HG02970 (cell line): ENCODE results near the gene TOB1.
A peak's percentile ranks its signal among the peaks of the same experiment; 100 is the strongest.
"Not testable (repeated sequence)": the region's sequence is repeated elsewhere in the genome, so short reads cannot be mapped to it uniquely, and the experiment has no call there.

Experiments
- ATAC-seq: cut with Tn5 transposase; IDR thresholded peaks from one replicate; pipeline ENCODE4 v1.9.1; 2021; ENCODE audit warnings: mild to moderate bottlenecking, moderate library complexity, moderate number of reproducible peaks; ENCODE audit not compliant: unreplicated experiment, low FRiP score

The TOB1 gene

GRCh38 chr17:50871364-50871763, 5.2 kb upstream of the TOB1 start:
- ATAC-seq, result no peak

GRCh38 chr17:50868602-50869001, 2.4 kb upstream of the TOB1 start:
- ATAC-seq, result no peak

- no peak for ATAC-seq
Measured at GRCh38 chr17:50868140-50868438, 1.9 kb upstream of the TOB1 start.

- peak; percentile 21 for ATAC-seq
Measured at GRCh38 chr17:50867363-50868139, 1.4 kb upstream of the TOB1 start.

GRCh38 chr17:50866950-50867362, 802 bp upstream of the TOB1 start:
- peak; percentile 5 for ATAC-seq

- no peak for ATAC-seq
Measured at GRCh38 chr17:50865868-50866260, 290 bp downstream of the TOB1 start.

- peak; percentile 26 for ATAC-seq
Measured at GRCh38 chr17:50865060-50865867, 890 bp downstream of the TOB1 start.

GRCh38 chr17:50864747-50865059, 1.5 kb downstream of the TOB1 start:
- ATAC-seq, result no peak

- no peak for ATAC-seq
Measured at GRCh38 chr17:50863931-50864330, 2.2 kb downstream of the TOB1 start.

GRCh38 chr17:50863221-50863843, 2.8 kb downstream of the TOB1 start:
- ATAC-seq, result no peak

- ATAC-seq, result no peak
Measured at GRCh38 chr17:50861822-50862528, 4.2 kb downstream of the TOB1 start.

GRCh38 chr17:50861334-50861676, 4.8 kb downstream of the TOB1 start:
- ATAC-seq, result no peak

GRCh38 chr17:50859727-50860126, 6.4 kb downstream of the TOB1 start:
- not testable (repeated sequence) for ATAC-seq

GRCh38 chr17:50858486-50859225, 7.5 kb downstream of the TOB1 start:
- no peak for ATAC-seq

GRCh38 chr17:50856431-50856830, 9.7 kb downstream of the TOB1 start:
- ATAC-seq, result no peak

- no peak for ATAC-seq
Measured at GRCh38 chr17:50855708-50856330, 10.3 kb downstream of the TOB1 start.

- ATAC-seq, result no peak
Measured at GRCh38 chr17:50853781-50854180, 12.4 kb downstream of the TOB1 start.

- ATAC-seq, result no peak
Measured at GRCh38 chr17:50853015-50853615, 13.0 kb downstream of the TOB1 start.

- no peak for ATAC-seq
Measured at GRCh38 chr17:50850640-50851039, 15.5 kb downstream of the TOB1 start.

- no peak for ATAC-seq
Measured at GRCh38 chr17:50848711-50849110, 17.4 kb downstream of the TOB1 start.
